ENCODE results near the gene DCTN1. TPM values are rescaled to one million over a fixed set of nuclear protein-coding genes. Genes with fewer than 3 reads are reported as not detected.
"Not testable (repeated sequence)": the region's sequence is repeated elsewhere in the genome, so short reads cannot be mapped to it uniquely, and the experiment has no call there.

DCTN1 gene
- total RNA-seq, 4 donors from 2014 or later, result 109 to 134 (median 122) TPM

DNA sequence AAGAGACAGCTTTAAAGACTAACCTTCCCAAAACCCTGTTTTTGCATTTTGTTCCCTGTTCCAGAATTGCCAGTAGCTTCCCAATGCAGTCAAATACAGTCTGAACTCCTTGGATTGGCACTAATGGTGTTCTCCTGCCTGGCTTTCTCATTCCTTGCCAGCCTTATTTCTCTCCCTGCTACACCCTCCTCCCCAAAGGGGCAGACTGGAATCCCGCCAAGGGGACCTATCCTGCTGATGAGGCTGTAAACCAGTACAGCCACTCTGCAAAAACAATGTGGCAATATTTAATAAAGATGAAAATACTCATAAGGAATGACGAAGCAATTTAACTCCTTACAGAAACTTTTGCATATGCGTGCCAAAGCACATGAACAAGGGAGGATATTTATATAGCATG lies 32.4 kb downstream of the DCTN1 start:
- intact Hi-C loops (cut with DNase I; ENCODE audit: low total_unique reads) (no loop called here), in situ Hi-C loops (cut with MboI; ENCODE audit: low pct_ligation_motif_present in 1 of 4, low pct_unique_long_range_greater_than_20kb in 1 of 4, low sequenced_read_pairs in 3 of 4) (loop anchor here in 1 of 4 donors (25.0 kb wide), 1 partner anchor 535 kb away; no protein-coding TSS in a partner anchor)
- DNase-seq, result no peak
- no peak for TF ChIP-seq CTCF (IDR thresholded peaks at IDR 0.05)
- no peak for TF ChIP-seq POLR2A (IDR thresholded peaks at IDR 0.05)
- no peak for TF ChIP-seq POLR2AphosphoS5 (IDR thresholded peaks at IDR 0.05)
- no peak for TF ChIP-seq EP300 (IDR thresholded peaks at IDR 0.05; ENCODE audit: low read depth)
- H3K9me3 ChIP-seq, result no peaks in the 10 kb centered on the region
- no peak overlapping the region for H3K4me3 ChIP-seq
- H3K27ac ChIP-seq, result no peak overlapping the region
- no peaks in the 10 kb centered on the region for H3K36me3 ChIP-seq
- no peaks in the 10 kb centered on the region for H3K4me1 ChIP-seq
- 85% methylated on average over 2 to 3 of the region's 3 CpGs for WGBS, 2 donors (ENCODE audit: low coverage in 1 of 2)
- H3K27me3 ChIP-seq, result no peaks in the 10 kb centered on the region

- in situ Hi-C loops (cut with MboI; ENCODE audit: low pct_ligation_motif_present in 1 of 4, low pct_unique_long_range_greater_than_20kb in 1 of 4, low sequenced_read_pairs in 3 of 4), result loop anchor here in 1 of 4 donors (25.0 kb wide), 1 partner anchor 535 kb away; no protein-coding TSS in a partner anchor
- Histone ChIP-seq H3K4me1 (no peaks in the 10 kb centered on the region), H3K36me3 (no peaks in the 10 kb centered on the region), H3K27ac (no peak overlapping the region), H3K27me3 (no peaks in the 10 kb centered on the region), H3K4me3 (no peak overlapping the region), H3K9me3 (no peaks in the 10 kb centered on the region)
- TF ChIP-seq CTCF (IDR thresholded peaks at IDR 0.05), result no peak
- TF ChIP-seq EP300 (IDR thresholded peaks at IDR 0.05; ENCODE audit: low read depth), result no peak
- no peak for TF ChIP-seq POLR2A (IDR thresholded peaks at IDR 0.05)
- no peak for TF ChIP-seq POLR2AphosphoS5 (IDR thresholded peaks at IDR 0.05)
- 65 to 78% methylated on average over 1 of the region's 1 CpG for WGBS, 2 donors (ENCODE audit: low coverage in 1 of 2)
- DNase-seq, result no peak
- intact Hi-C loops (cut with DNase I; ENCODE audit: low total_unique reads), result no loop called here
Observed at GRCh38 chr2:74347303-74347702, 32.8 kb downstream of the DCTN1 start.

GRCh38 chr2:74345272-74345943 lies 34.7 kb downstream of the DCTN1 start:
- no peaks in the 10 kb centered on the region for H3K36me3 ChIP-seq
- H3K4me3 ChIP-seq, result no peak overlapping the region
- 73 to 97% methylated on average over 5 to 8 of the region's 8 CpGs for WGBS, 2 donors (ENCODE audit: low coverage in 1 of 2)
- intact Hi-C loops (cut with DNase I; ENCODE audit: low total_unique reads) (no loop called here), in situ Hi-C loops (cut with MboI; ENCODE audit: low pct_ligation_motif_present in 1 of 4, low pct_unique_long_range_greater_than_20kb in 1 of 4, low sequenced_read_pairs in 3 of 4) (loop anchor here in 1 of 4 donors (25.0 kb wide), 1 partner anchor 533 kb away; no protein-coding TSS in a partner anchor)
- no peaks in the 10 kb centered on the region for H3K27me3 ChIP-seq
- no peak for DNase-seq
- no peaks in the 10 kb centered on the region for H3K4me1 ChIP-seq
- TF ChIP-seq CTCF (IDR thresholded peaks at IDR 0.05) (no peak), POLR2A (IDR thresholded peaks at IDR 0.05) (no peak), POLR2AphosphoS5 (IDR thresholded peaks at IDR 0.05) (no peak), EP300 (IDR thresholded peaks at IDR 0.05; ENCODE audit: low read depth) (no peak)
- no peak overlapping the region for H3K27ac ChIP-seq
- no peaks in the 10 kb centered on the region for H3K9me3 ChIP-seq

DNA sequence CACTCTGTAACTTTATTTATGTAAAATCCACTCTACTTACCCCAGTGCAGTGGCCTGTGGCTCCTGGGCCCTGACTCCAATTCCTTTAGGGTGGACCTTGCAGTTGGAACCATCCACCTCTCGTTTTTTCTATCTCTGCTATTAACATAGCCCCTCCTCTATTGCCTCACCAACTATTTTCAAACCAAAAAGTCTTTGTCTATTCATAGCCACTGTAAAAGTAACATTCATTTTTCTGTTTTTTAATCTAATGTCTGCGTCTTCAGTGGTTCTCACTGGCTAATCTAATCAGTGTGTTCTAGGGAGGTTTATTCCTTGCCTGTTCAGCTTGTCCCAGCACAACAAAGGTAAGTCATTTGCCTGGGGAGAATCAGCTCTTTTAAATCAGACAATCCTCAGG lies 36.8 kb downstream of the DCTN1 start, which contains the start of gene SLC4A5:
Gene SLC4A5, minus strand, starts transcription at position 101 of the 400 bp plus-strand sequence. CDS start 28,393 bp downstream, outside the sequence.
- intact Hi-C loops (cut with DNase I; ENCODE audit: low total_unique reads), result no loop called here
- Histone ChIP-seq H3K9me3 (no peaks in the 10 kb centered on the region), H3K27ac (no peak within 1 kb of the TSS), H3K27me3 (no peaks in the 10 kb centered on the region), H3K4me1 (no peaks in the 10 kb centered on the region), H3K4me3 (no peak within 1 kb of the TSS), H3K36me3 (no peaks in the 10 kb centered on the region)
- 59 to 75% methylated on average over 2 of the region's 2 CpGs for WGBS, 2 donors (ENCODE audit: low coverage in 1 of 2)
- no peak for TF ChIP-seq POLR2A (IDR thresholded peaks at IDR 0.05)
- TF ChIP-seq POLR2AphosphoS5 (IDR thresholded peaks at IDR 0.05), result no peak
- no peak for TF ChIP-seq CTCF (IDR thresholded peaks at IDR 0.05)
- TF ChIP-seq EP300 (IDR thresholded peaks at IDR 0.05; ENCODE audit: low read depth), result no peak
- in situ Hi-C loops (cut with MboI; ENCODE audit: low pct_ligation_motif_present in 1 of 4, low pct_unique_long_range_greater_than_20kb in 1 of 4, low sequenced_read_pairs in 3 of 4), result loop anchor here in 1 of 4 donors (25.0 kb wide), 1 partner anchor 531 kb away; no protein-coding TSS in a partner anchor
- no peak for DNase-seq

DNA sequence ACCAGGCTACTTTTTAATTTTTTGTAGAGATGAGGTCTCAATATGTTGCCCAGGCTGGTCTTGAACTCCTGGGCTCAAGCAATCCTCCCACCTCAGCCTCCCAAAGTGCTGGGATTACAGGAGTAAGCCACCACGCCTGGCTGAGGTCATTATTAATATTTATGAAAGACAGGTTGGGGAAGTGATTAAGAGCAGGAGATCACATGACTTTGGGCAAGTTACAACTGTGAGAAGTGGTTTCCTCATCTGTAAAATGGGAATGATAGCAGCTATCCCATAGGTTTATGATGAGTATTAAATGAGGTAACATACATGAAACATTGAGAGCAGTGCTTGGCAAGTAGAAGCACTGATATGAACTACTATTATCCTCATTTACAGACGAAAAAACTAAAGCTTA lies 43.9 kb downstream of the DCTN1 start:
- 71 to 89% methylated on average over 1 to 2 of the region's 2 CpGs for WGBS, 2 donors (ENCODE audit: low coverage in 1 of 2)
- not testable (repeated sequence) for H3K36me3 ChIP-seq, H3K4me3 ChIP-seq, H3K9me3 ChIP-seq, DNase-seq, H3K27ac ChIP-seq, H3K4me1 ChIP-seq, H3K27me3 ChIP-seq
- intact Hi-C loops (cut with DNase I; ENCODE audit: low total_unique reads), result loop anchor here (10.0 kb wide), 1 partner anchor 511 kb away; the partner anchor contains the start of gene STAMBP
- in situ Hi-C loops (cut with MboI; ENCODE audit: low pct_ligation_motif_present in 1 of 4, low pct_unique_long_range_greater_than_20kb in 1 of 4, low sequenced_read_pairs in 3 of 4), result loop anchor here in 2 of 4 donors (10.0 to 25.0 kb wide), 3 partner anchors 71 to 524 kb away; no protein-coding TSS in a partner anchor
